K562 (cell line): ENCODE data around the gene ODAD2. TPM values are rescaled to one million over a fixed set of nuclear protein-coding genes. Genes with fewer than 3 reads are reported as not detected.

Experiments used
- ATAC-seq: fragments of 200-7000 bp; cut with Tn5 transposase; 3 replicates; pipeline ENCODE4 v1.9.1; 2020; ENCODE audit warnings: moderate library complexity
- BruUV-seq: library from RNA; stranded (reverse); fragments of 400-500 nt; replicated peaks from 2 replicates; lab custom pipeline; 2021; lab: Mats Ljungman, UMichigan
- CTCF ChIA-PET: fragments of 300-600 bp; formaldehyde crosslinking; extraction: SDS; loops from one replicate; lab custom pipeline; 2021; ENCODE audit warnings: low intra/inter-chr PET ratio; lab: Yijun Ruan, JAX
- POLR2A ChIA-PET: fragments of 300-600, 350-650 bp; sonication (Branson Sonifier 250); formaldehyde crosslinking; extraction: SDS; loops from one replicate; lab custom pipeline; 2021; ENCODE audit warnings: antibody characterized with exemption, inconsistent platforms; lab: Yijun Ruan, JAX
- DNase-seq, 4 experiments: peaks; one replicate each; pipeline versions ENCODE4 v3.0.0 to v3.0.0-alpha.2; 2011 to 2018; ENCODE audit warnings: low spot score in 3 of 4, mixed read lengths in 3 of 4; ENCODE audit errors: extremely low read depth in 1 of 4
- FAIRE-seq: peaks from 2 replicates; lab custom pipeline; 2011; peaks lifted over from hg19 to GRCh38; lab: Jason Lieb, UNC
- H2AFZ ChIP-seq: 2 replicates; pipeline ENCODE4 v1.6.0; 2011; ENCODE audit warnings: low read depth, low read length, control low read depth, inconsistent platforms
- H3K27ac ChIP-seq: fragments of 200-600 bp; 3 replicates; pipeline ENCODE4 v1.8.0; 2011; ENCODE audit warnings: low read depth, mild to moderate bottlenecking, control low read depth, inconsistent platforms, low read length, moderate library complexity, mixed read lengths; ENCODE audit errors: extremely low read depth
- H3K27me3 ChIP-seq, 2 experiments: fragments of 300-600 bp in 1 of 2; 2 replicates in 1 of 2; 3 replicates in 1 of 2; pipeline versions ENCODE4 v1.6.0 to v1.8.0; 2011; ENCODE audit warnings: inconsistent platforms in 2 of 2, low read length in 2 of 2, mild to moderate bottlenecking in 1 of 2, mixed read lengths in 1 of 2, moderate library complexity in 1 of 2; ENCODE audit not compliant: control insufficient read depth in 2 of 2, insufficient read depth in 2 of 2
- H3K36me3 ChIP-seq: fragments of 300-600 bp; 3 replicates; pipeline ENCODE4 v1.8.0; 2011; ENCODE audit warnings: mild to moderate bottlenecking, low read length, inconsistent platforms; ENCODE audit not compliant: control insufficient read depth, insufficient read depth
- H3K4me1 ChIP-seq, 2 experiments: fragments of 200-600 bp in 1 of 2; replicated peaks in 1 of 2; 2 replicates in 1 of 2; 3 replicates in 1 of 2; pipeline versions ENCODE4 v1.5.1 to v1.8.0; 2011; ENCODE audit warnings: inconsistent platforms in 2 of 2, low read length in 2 of 2, mild to moderate bottlenecking in 1 of 2, mixed read lengths in 1 of 2, moderate library complexity in 1 of 2; ENCODE audit not compliant: control insufficient read depth in 2 of 2, insufficient read depth in 2 of 2
- H3K4me2 ChIP-seq: 2 replicates; pipeline ENCODE4 v1.6.1; 2011; ENCODE audit warnings: low read length, control low read depth, inconsistent platforms, mixed read lengths; ENCODE audit not compliant: insufficient read depth
- H3K4me3 ChIP-seq: fragments of 200-600 bp; sonication (generic), shearing (Covaris generic); 2 replicates; pipeline ENCODE4 v1.5.1; 2016; ENCODE audit warnings: control low read depth, inconsistent platforms
- H3K79me2 ChIP-seq: fragments of 200-600 bp; 3 replicates; pipeline ENCODE4 v1.8.0; 2011; ENCODE audit warnings: low read length, inconsistent platforms; ENCODE audit not compliant: control insufficient read depth, insufficient read depth
- H3K9ac ChIP-seq, 2 experiments: 2 replicates each; pipeline versions ENCODE4 v1.6.0 to v1.6.1; 2011; ENCODE audit warnings: low read depth in 2 of 2, low read length in 2 of 2, control low read depth in 1 of 2, inconsistent platforms in 1 of 2, mild to moderate bottlenecking in 1 of 2, mixed read lengths in 1 of 2; ENCODE audit not compliant: insufficient read depth in 1 of 2
- H3K9me1 ChIP-seq: one replicate; pipeline ENCODE4 v1.6.0; 2011; ENCODE audit warnings: inconsistent platforms, mild to moderate bottlenecking, low read length, moderate library complexity; ENCODE audit not compliant: control insufficient read depth, insufficient read depth
- H3K9me3 ChIP-seq: replicated peaks from 2 replicates; pipeline ENCODE4 v1.5.1; 2011; ENCODE audit warnings: low read depth, low read length, inconsistent platforms; ENCODE audit not compliant: control insufficient read depth, insufficient read depth
- H4K20me1 ChIP-seq: replicated peaks from 2 replicates; pipeline ENCODE4 v1.6.1; 2011; ENCODE audit warnings: low read length, inconsistent platforms, mixed read lengths; ENCODE audit not compliant: control insufficient read depth, insufficient read depth
- DNMT1 ChIP-seq: fragments of 450-650 bp; IDR thresholded peaks from 2 replicates; pipeline ENCODE4 v1.6.1; 2016; ENCODE audit warnings: antibody characterized with exemption, mild to moderate bottlenecking
- PPARD ChIP-seq: fragments of 250-450 bp; sonication (Bioruptor Pico); IDR thresholded peaks from 2 replicates; pipeline ENCODE4 v1.8.0; 2022; ENCODE audit warnings: inconsistent platforms, mild to moderate bottlenecking, moderate library complexity
- RFX1 ChIP-seq: fragments of 450-650 bp; IDR thresholded peaks from 2 replicates; pipeline ENCODE4 v1.6.1; 2016; ENCODE audit warnings: mild to moderate bottlenecking, moderate library complexity
- RFX5 ChIP-seq: IDR thresholded peaks from 2 replicates; pipeline ENCODE4 v1.6.1; 2011; ENCODE audit warnings: low read depth, mild to moderate bottlenecking, improper control_type of control experiment, low read length
- TAL1 ChIP-seq: fragments of 450-650 bp; IDR thresholded peaks from 2 replicates; pipeline ENCODE4 v1.6.1; 2016; ENCODE audit warnings: mild to moderate bottlenecking
- THAP7 ChIP-seq: fragments of 250-450 bp; sonication (Bioruptor Pico); IDR thresholded peaks from 2 replicates; pipeline ENCODE4 v1.5.0; 2021
- ZBTB49 ChIP-seq: sonication (generic); formaldehyde crosslinking; IDR thresholded peaks from 2 replicates; pipeline ENCODE4 v1.8.0; 2022; ENCODE audit warnings: missing genetic modification reagents, mild to moderate bottlenecking, borderline replicate concordance
- ZNF197 ChIP-seq: fragments of 200-800 bp; sonication (Bioruptor generic); IDR thresholded peaks from 2 replicates; pipeline ENCODE4 v1.6.1; 2016; ENCODE audit warnings: low read depth, missing genetic modification characterization, missing compliant biosample characterization
- ZNF263 ChIP-seq: sonication (generic); formaldehyde crosslinking; IDR thresholded peaks from 2 replicates; pipeline ENCODE4 v1.8.0; 2022; ENCODE audit warnings: mild to moderate bottlenecking, missing genetic modification reagents, borderline replicate concordance
- ZNF699 ChIP-seq: fragments of 250-450 bp; sonication (Bioruptor Pico); IDR thresholded peaks from 2 replicates; pipeline ENCODE4 v1.8.0; 2021; ENCODE audit warnings: mild to moderate bottlenecking, moderate library complexity; ENCODE audit not compliant: insufficient replicate concordance
- WGBS: fragments of 100-300 bp; shearing (Covaris generic); methylation state at CpG from one replicate; pipeline ENCODE4 v1.1.6; 2016; ENCODE audit warnings: low coverage, mixed read lengths; ENCODE audit not compliant: insufficient coverage; ENCODE audit errors: missing lambda C conversion rate; 5-methylcytosine and 5-hydroxymethylcytosine counted together
- in situ Hi-C: fragments of 300-500 bp; cut with MboI; formaldehyde crosslinking; loops from 4 replicates; pipeline ENCODE4 v1.15.0; 2018; ENCODE audit warnings: inconsistent platforms, mixed read lengths
- intact Hi-C: fragments of 100-400 bp; cut with micrococcal nuclease; formaldehyde crosslinking; loops from 2 replicates; pipeline ENCODE4 v1.14.2; 2022
- polyA plus RNA-seq, 8 experiments: library from polyadenylated mRNA; depleted of rRNA in 4 of 8; stranded (reverse) in 5 of 8; unstranded in 3 of 8; fragments of >200 nt; fragmentation: Nextera tagmentation in 2 of 8; fragmentation: Illumina TruSeq in 1 of 8; extraction: Ambion mirVana in 2 of 8; extraction: Trizol in 1 of 8; gene quantifications; 2 replicates each; pipeline versions ENCODE4 v1.2.1 to v1.2.3, GENCODE V29; 2011 to 2014; ENCODE audit warnings: inconsistent platforms in 1 of 8, missing spikeins in 1 of 8
- total RNA-seq, 7 experiments: library from RNA; depleted of rRNA in 6 of 7; stranded (reverse); fragments of >200 nt in 6 of 7; fragmentation: Illumina TruSeq in 2 of 7; extraction: Trizol in 2 of 7; gene quantifications; 2 replicates each; pipeline versions ENCODE4 v1.2.1 to v1.2.3, GENCODE V29; 2011 to 2021; ENCODE audit warnings: low replicate concordance in 1 of 7
- TF ChIP-seq, protein P1 (sequence below): fragments of 450-650 bp; IDR thresholded peaks from 2 replicates; pipeline ENCODE4 v1.7.0; 2016; ENCODE audit warnings: borderline replicate concordance
- TF ChIP-seq, protein P2 (sequence below): sonication (generic); formaldehyde crosslinking; IDR thresholded peaks from 2 replicates; pipeline ENCODE4 v1.8.0; 2022; ENCODE audit warnings: mild to moderate bottlenecking, missing genetic modification reagents, borderline replicate concordance

ODAD2 gene
- total and polyA plus RNA-seq, 9 of the 15 experiments (the other 6 are each of a cell fraction or from before 2014, with no cell fraction given): not detected

- FAIRE-seq: no peak
- Histone ChIP-seq H3K4me2 (no peak overlapping the region), H3K4me3 (no peak overlapping the region)
- in situ Hi-C loops: no loop called here
- no peak for TF ChIP-seq ZNF197 (CRISPR knock-in tag)
- no peak for TF ChIP-seq PPARD (CRISPR knock-in tag)
- TF ChIP-seq RFX1: no peak
- TF ChIP-seq ZNF263 (CRISPR knock-in tag): no peak
- no peak for TF ChIP-seq DNMT1
- TF ChIP-seq ZBTB49: no peak
- TF ChIP-seq ZNF699 (CRISPR knock-in tag): no peak
- no peak for TF ChIP-seq RFX5
- no peak for TF ChIP-seq THAP7
- TF ChIP-seq, protein P1, sequence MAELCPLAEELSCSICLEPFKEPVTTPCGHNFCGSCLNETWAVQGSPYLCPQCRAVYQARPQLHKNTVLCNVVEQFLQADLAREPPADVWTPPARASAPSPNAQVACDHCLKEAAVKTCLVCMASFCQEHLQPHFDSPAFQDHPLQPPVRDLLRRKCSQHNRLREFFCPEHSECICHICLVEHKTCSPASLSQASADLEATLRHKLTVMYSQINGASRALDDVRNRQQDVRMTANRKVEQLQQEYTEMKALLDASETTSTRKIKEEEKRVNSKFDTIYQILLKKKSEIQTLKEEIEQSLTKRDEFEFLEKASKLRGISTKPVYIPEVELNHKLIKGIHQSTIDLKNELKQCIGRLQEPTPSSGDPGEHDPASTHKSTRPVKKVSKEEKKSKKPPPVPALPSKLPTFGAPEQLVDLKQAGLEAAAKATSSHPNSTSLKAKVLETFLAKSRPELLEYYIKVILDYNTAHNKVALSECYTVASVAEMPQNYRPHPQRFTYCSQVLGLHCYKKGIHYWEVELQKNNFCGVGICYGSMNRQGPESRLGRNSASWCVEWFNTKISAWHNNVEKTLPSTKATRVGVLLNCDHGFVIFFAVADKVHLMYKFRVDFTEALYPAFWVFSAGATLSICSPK: no peak
- TF ChIP-seq TAL1: no peak
- TF ChIP-seq, protein P2, sequence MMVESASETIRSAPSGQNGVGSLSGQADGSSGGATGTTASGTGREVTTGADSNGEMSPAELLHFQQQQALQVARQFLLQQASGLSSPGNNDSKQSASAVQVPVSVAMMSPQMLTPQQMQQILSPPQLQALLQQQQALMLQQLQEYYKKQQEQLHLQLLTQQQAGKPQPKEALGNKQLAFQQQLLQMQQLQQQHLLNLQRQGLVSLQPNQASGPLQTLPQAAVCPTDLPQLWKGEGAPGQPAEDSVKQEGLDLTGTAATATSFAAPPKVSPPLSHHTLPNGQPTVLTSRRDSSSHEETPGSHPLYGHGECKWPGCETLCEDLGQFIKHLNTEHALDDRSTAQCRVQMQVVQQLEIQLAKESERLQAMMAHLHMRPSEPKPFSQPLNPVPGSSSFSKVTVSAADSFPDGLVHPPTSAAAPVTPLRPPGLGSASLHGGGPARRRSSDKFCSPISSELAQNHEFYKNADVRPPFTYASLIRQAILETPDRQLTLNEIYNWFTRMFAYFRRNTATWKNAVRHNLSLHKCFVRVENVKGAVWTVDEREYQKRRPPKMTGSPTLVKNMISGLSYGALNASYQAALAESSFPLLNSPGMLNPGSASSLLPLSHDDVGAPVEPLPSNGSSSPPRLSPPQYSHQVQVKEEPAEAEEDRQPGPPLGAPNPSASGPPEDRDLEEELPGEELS (CRISPR knock-in tag): no peak
- TF ChIP-seq, all 486 proteins: peak for 0
- Histone ChIP-seq H3K27ac (no peak overlapping the region), H3K9me3 (no peaks in the 10 kb centered on the region), H3K9me1 (no peaks in the 10 kb centered on the region), H2AFZ (no peak overlapping the region), H3K36me3 (no peaks in the 10 kb centered on the region), H3K27me3 (no peaks in the 10 kb centered on the region), H4K20me1 (no peaks in the 10 kb centered on the region), H3K4me1 (no peaks in the 10 kb centered on the region), H3K9ac (no peak overlapping the region), H3K79me2 (no peaks in the 10 kb centered on the region)
- intact Hi-C loops: no loop called here
- ATAC-seq (no peak), DNase-seq (no peak)
- BruUV-seq: no TSS peak
- 3% methylated on average over 2 of the region's 2 CpGs for WGBS
- ChIA-PET POLR2A (no interaction called here), CTCF (no interaction called here)
Measured at GRCh38 chr10:27774831-27775230, 224.0 kb downstream of the ODAD2 start.
